NCI-H748 treated with DMSO at 0.1 percent for 48 hours (cell line): ENCODE measurements around the gene ATP9A.

ENCODE experiments used
- DNase-seq: peaks from one replicate; lab custom pipeline; 2025; lab: John Stamatoyannopoulos, UW

ATP9A gene

GRCh38 chr20:51597389-51598231 lies 170.6 kb downstream of the ATP9A start:
- no peak for DNase-seq

GRCh38 chr20:51596668-51597388 lies 171.4 kb downstream of the ATP9A start:
- DNase-seq, result no peak

GRCh38 chr20:51595744-51596143 lies 172.4 kb downstream of the ATP9A start:
- no peak for DNase-seq

GRCh38 chr20:51595058-51595532 lies 173.1 kb downstream of the ATP9A start:
- peak; percentile 58 for DNase-seq

- no peak for DNase-seq
Measured at GRCh38 chr20:51594236-51595057, 173.7 kb downstream of the ATP9A start.

DNA sequence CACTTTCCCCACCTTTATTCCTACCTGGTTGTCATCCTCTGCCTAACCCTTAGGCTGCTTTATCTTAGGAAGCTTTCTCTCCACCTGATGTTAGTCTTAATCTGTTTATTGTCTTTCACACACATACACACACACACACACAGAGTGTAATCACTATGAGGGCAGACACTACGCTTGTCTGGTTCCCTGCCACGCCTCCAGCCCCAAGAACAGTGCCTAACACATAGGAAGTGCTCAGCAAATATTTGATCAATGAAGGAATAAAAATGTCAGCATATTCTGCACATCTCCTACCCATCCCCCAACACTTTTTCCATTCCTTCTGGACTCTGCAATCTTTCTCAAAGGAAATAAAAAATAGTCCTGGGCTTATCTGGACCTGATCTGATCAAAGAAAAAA lies 174.6 kb downstream of the ATP9A start:
- DNase-seq, result no peak

DNA sequence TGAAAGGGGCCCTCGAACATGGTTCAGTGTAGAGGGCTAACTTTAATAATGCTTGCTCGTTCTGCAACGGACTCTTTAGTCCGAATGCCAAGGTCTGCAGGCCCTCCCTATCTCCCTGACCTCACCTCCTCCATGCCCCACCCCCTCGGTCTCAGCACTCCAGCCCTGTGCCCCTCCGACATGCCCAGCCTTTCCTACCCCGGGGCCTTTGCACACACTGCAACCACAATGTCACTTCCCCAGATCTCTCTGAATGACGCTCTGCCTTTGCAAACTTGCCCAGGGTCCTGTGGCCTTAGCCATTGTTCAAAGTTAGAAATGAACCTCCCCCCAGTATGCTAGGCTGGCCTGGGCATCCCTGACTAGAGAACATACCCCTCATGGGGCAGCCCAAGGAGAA lies 175.6 kb downstream of the ATP9A start:
- DNase-seq, result no peak

GRCh38 chr20:51591871-51592270 lies 176.3 kb downstream of the ATP9A start:
- DNase-seq, result no peak

GRCh38 chr20:51588762-51589161 lies 179.4 kb downstream of the ATP9A start:
- no peak for DNase-seq

DNA sequence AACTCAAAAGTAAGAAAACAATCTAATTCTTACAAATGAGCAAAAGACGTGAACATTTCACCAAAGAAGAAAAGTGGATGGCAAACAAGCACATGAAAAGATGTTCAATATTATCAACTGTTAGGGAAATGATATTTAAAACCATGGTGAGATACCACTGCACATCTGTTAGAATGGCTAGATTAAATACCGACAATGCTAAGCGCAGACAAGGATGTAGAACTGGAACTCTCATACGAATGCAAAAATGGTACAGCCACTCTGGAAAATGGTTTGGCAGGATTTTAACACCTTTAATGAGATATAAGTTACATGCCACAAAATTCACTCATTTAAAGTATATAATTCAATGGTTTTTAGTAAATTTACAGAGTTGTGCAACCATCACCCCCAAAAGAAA lies 181.0 kb downstream of the ATP9A start:
- no peak for DNase-seq

DNA sequence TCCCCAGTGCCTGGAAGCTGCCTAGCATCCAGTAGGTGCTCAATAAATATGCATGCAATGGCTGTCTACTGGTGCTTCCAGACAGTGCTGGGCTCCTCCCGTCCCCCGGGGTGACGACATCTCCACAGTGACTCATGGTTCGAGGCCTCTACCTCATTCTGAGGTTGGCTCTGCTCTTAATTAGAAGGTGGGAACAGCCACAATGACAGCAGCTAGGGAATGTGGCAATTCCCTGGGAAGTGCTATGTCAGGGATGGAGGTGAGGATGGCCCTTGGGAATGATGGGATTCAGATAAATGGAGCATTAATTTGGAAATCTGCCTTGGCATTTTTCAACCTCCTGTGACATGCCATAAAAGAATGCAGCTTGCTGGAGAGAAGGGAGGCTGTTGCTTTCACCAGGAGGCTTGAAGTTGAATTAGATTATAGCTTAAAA lies 182.2 kb downstream of the ATP9A start:
- DNase-seq, result no peak

- no peak for DNase-seq
Measured at GRCh38 chr20:51585148-51585547, 183.0 kb downstream of the ATP9A start.

- no peak for DNase-seq
Measured at GRCh38 chr20:51584737-51585136, 183.5 kb downstream of the ATP9A start.

DNA sequence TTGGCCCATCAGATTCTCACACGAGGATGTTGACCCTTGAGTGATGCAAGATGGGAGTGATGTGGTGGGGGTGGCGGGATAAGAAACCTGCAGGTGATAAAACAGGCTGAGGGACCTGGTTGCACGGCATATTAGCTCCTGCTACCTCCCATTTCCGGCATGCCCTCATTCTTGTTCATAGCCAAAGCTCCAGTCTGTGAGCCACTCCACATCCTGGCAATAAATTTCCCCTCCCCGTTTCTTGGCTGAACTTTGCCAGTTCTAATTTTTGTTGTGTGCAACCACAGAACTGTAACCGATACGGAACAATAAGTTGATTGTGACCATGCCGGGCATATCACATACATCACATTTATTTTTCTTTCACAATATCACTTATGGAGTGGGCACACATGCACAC lies 184.1 kb downstream of the ATP9A start:
- no peak for DNase-seq

DNA sequence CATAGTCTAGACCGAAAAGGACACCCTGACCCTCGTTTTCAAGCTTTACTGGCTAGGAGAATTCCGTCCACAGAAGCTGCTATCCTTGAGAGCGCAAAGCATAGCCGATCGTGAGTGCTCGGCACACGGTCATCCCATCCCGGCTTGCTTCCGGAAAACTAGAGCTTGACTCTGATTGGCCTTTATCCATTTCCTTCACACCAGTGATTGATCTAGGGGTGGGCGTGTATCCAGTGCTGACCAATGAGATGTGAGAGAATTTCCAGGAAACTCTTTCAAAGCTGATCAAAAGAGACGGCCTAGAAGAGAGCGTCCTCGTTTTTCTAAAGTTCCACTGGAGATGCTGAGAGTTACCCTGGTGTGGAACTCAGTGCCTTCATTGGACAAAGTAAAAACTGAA lies 184.7 kb downstream of the ATP9A start:
- DNase-seq, result no peak

GRCh38 chr20:51583073-51583472 lies 185.1 kb downstream of the ATP9A start:
- DNase-seq, result no peak

- DNase-seq, result no peak
Measured at GRCh38 chr20:51581571-51581970, 186.6 kb downstream of the ATP9A start.

DNA sequence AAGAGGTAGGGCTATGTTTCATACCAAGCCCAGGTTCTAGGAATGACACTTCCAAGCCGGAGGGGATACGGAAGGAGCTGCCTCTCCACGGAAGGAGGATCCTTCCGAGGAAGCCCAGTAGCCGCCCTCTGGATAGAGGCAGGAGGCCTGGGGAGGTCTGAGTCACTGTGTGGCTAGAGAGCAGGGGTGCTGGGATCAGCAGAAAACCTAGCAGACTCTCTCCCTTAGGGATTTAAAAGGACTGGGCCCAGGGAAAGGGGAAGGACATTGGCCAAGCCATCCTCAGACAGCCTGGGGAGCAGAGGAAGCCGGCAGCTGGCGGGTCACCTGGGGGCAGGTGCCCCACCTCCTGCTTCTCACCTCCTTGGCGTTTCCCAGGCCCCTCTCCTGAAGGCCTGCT lies 189.1 kb downstream of the ATP9A start:
- no peak for DNase-seq

DNA sequence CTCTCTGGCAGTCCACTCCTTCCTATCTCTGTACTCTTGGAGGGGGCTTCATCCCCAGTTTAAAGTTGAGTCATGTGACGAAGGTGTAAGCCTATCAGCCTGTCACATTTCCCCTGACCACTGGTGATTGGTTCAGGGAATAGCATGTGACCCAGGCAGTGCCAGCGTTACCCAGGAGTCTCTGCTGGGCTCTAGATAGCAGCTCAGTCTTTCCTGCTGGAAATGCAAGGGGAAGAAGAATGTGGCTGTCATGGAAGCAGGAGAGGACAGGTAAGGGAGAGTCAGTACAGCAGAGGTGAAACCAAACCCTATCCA lies 190.1 kb downstream of the ATP9A start:
- no peak for DNase-seq

- no peak for DNase-seq
Measured at GRCh38 chr20:51577432-51578144, 190.6 kb downstream of the ATP9A start.

DNA sequence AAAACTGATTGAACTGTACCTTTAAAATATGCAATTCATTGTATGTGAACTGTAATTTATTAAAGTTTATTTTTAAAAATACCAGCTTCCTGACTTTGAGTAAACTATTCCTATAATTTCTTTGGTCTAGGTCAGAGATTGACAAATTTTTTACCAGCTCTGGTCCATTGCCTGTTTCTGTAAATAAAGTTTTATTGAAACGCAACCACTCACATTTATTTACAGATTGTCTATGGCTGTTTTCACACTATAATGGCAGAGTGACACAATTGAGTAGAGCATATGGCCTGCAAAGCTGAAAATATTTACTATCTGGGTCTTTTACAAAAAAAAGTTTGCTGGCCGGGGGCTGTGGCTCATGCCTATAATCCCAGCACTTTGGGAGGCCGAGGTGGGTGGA lies 192.7 kb downstream of the ATP9A start:
- DNase-seq, result no peak
